H9 (cell line): Measurements from ENCODE around the gene DNMBP. TPM values are rescaled to one million over a fixed set of nuclear protein-coding genes. Genes with fewer than 3 reads are reported as not detected.
A peak's percentile ranks its signal among the peaks of the same experiment; 100 is the strongest.

Source experiments
- DNase-seq: peaks from one replicate; pipeline ENCODE4 v3.0.0-alpha.2; 2017
- H2AFZ ChIP-seq: one replicate; pipeline ENCODE4 v1.6.1; 2013; ENCODE audit warnings: mild to moderate bottlenecking, low read length, control low read depth, moderate library complexity
- H2AK5ac ChIP-seq: 2 replicates; pipeline ENCODE4 v1.6.1; 2013; ENCODE audit warnings: low read length, control low read depth, mixed read lengths; ENCODE audit not compliant: insufficient read length
- H2BK120ac ChIP-seq: one replicate; pipeline ENCODE4 v1.6.1; 2013; ENCODE audit warnings: low read depth, mild to moderate bottlenecking, low read length, control low read depth, inconsistent platforms; ENCODE audit not compliant: poor library complexity, severe bottlenecking
- H2BK12ac ChIP-seq: 2 replicates; pipeline ENCODE4 v1.6.1; 2013; ENCODE audit warnings: low read length, control low read depth, mixed read lengths, low read depth; ENCODE audit not compliant: insufficient read length
- H2BK15ac ChIP-seq: 2 replicates; pipeline ENCODE4 v1.6.1; 2013; ENCODE audit warnings: low read depth, low read length, control low read depth
- H2BK20ac ChIP-seq: one replicate; pipeline ENCODE4 v1.6.1; 2013; ENCODE audit warnings: low read depth, mild to moderate bottlenecking, low read length, control low read depth, inconsistent platforms; ENCODE audit not compliant: poor library complexity, severe bottlenecking
- H2BK5ac ChIP-seq: 2 replicates; pipeline ENCODE4 v1.6.1; 2013; ENCODE audit warnings: low read length, control low read depth, mixed read lengths; ENCODE audit not compliant: insufficient read length
- H3K14ac ChIP-seq: 2 replicates; pipeline ENCODE4 v1.6.1; 2013; ENCODE audit warnings: low read length, control low read depth; ENCODE audit not compliant: insufficient read depth
- H3K18ac ChIP-seq: 2 replicates; pipeline ENCODE4 v1.6.1; 2013; ENCODE audit warnings: low read depth, mild to moderate bottlenecking, mixed read lengths, low read length, control low read depth; ENCODE audit not compliant: insufficient read length
- H3K23ac ChIP-seq: 2 replicates; pipeline ENCODE4 v1.6.1; 2013; ENCODE audit warnings: low read length, control low read depth, mixed read lengths, low read depth; ENCODE audit not compliant: insufficient read length
- H3K23me2 ChIP-seq: 2 replicates; pipeline ENCODE4 v1.6.1; 2013; ENCODE audit warnings: low read depth, mild to moderate bottlenecking, mixed read lengths, low read length, control low read depth; ENCODE audit not compliant: insufficient read length, poor library complexity, severe bottlenecking
- H3K27ac ChIP-seq: 2 replicates; pipeline ENCODE4 v1.5.1; 2013; ENCODE audit warnings: low read length, control low read depth, mixed read lengths, low read depth; ENCODE audit not compliant: insufficient read length
- H3K27me3 ChIP-seq: 2 replicates; pipeline ENCODE4 v1.6.1; 2013; ENCODE audit warnings: low read length, control low read depth, inconsistent platforms; ENCODE audit not compliant: insufficient read depth
- H3K4ac ChIP-seq: 2 replicates; pipeline ENCODE4 v1.6.1; 2013; ENCODE audit warnings: low read depth, mild to moderate bottlenecking, control low read depth, inconsistent platforms, low read length, moderate library complexity
- H3K4me1 ChIP-seq: 2 replicates; pipeline ENCODE4 v1.6.1; 2013; ENCODE audit warnings: low read length, control low read depth, inconsistent platforms; ENCODE audit not compliant: insufficient read depth
- H3K4me2 ChIP-seq: 2 replicates; pipeline ENCODE4 v1.6.1; 2013; ENCODE audit warnings: low read length, control low read depth, mixed read lengths; ENCODE audit not compliant: insufficient read length, insufficient read depth
- H3K56ac ChIP-seq: 2 replicates; pipeline ENCODE4 v1.6.1; 2013; ENCODE audit warnings: low read depth, mild to moderate bottlenecking, mixed read lengths, low read length, control low read depth; ENCODE audit not compliant: insufficient read length
- H3K79me1 ChIP-seq: 2 replicates; pipeline ENCODE4 v1.6.1; 2013; ENCODE audit warnings: low read depth, mild to moderate bottlenecking, moderate library complexity, low read length, control low read depth, inconsistent platforms; ENCODE audit not compliant: insufficient read depth, poor library complexity, severe bottlenecking
- H3K79me2 ChIP-seq: 2 replicates; pipeline ENCODE4 v1.6.1; 2013; ENCODE audit warnings: low read length, control low read depth, inconsistent platforms; ENCODE audit not compliant: insufficient read depth
- H3K9ac ChIP-seq: 2 replicates; pipeline ENCODE4 v1.6.1; 2013; ENCODE audit warnings: low read length, control low read depth, mixed read lengths; ENCODE audit not compliant: insufficient read length; ENCODE audit errors: extremely low read depth
- H3K9me3 ChIP-seq: one replicate; pipeline ENCODE4 v1.6.1; 2013; ENCODE audit warnings: low read depth, low read length, inconsistent platforms; ENCODE audit not compliant: control insufficient read depth
- H3T11ph ChIP-seq: one replicate; pipeline ENCODE4 v1.6.1; 2013; ENCODE audit warnings: mild to moderate bottlenecking, low read length, control low read depth, inconsistent platforms
- H4K20me1 ChIP-seq: one replicate; pipeline ENCODE4 v1.6.1; 2013; ENCODE audit not compliant: control insufficient read depth, insufficient read length, insufficient read depth
- H4K5ac ChIP-seq: 2 replicates; pipeline ENCODE4 v1.6.1; 2013; ENCODE audit warnings: low read depth, mild to moderate bottlenecking, mixed read lengths, low read length, control low read depth; ENCODE audit not compliant: insufficient read length
- H4K8ac ChIP-seq: replicated peaks from 2 replicates; pipeline ENCODE4 v1.6.1; 2013; ENCODE audit warnings: low read length, control low read depth, mixed read lengths, low read depth; ENCODE audit not compliant: insufficient read length
- H4K91ac ChIP-seq: 2 replicates; pipeline ENCODE4 v1.6.1; 2013; ENCODE audit warnings: low read depth, mild to moderate bottlenecking, moderate library complexity, mixed read lengths, low read length, control low read depth; ENCODE audit not compliant: insufficient read length
- H3K27ac Mint-ChIP-seq, 3 experiments: 2 replicates in 2 of 3; 3 replicates in 1 of 3; pipeline ENCODE4 v1.8.0; 2020 to 2021; ENCODE audit warnings: mixed read lengths in 3 of 3, mild to moderate bottlenecking in 1 of 3, moderate library complexity in 1 of 3
- H3K27me3 Mint-ChIP-seq: 2 replicates; pipeline ENCODE4 v1.8.0; 2021; ENCODE audit warnings: low read depth, mild to moderate bottlenecking, moderate library complexity, mixed read lengths
- H3K36me3 Mint-ChIP-seq, 3 experiments: 2 replicates in 2 of 3; 3 replicates in 1 of 3; pipeline ENCODE4 v1.8.0; 2020 to 2021; ENCODE audit warnings: low read depth in 3 of 3, mixed read lengths in 3 of 3; ENCODE audit not compliant: insufficient read depth in 1 of 3
- H3K4me1 Mint-ChIP-seq, 2 experiments: 2 replicates each; pipeline ENCODE4 v1.8.0; 2020; ENCODE audit warnings: mixed read lengths in 2 of 2
- H3K4me3 Mint-ChIP-seq, 2 experiments: 2 replicates in 1 of 2; 3 replicates in 1 of 2; pipeline ENCODE4 v1.8.0; 2020 to 2021; ENCODE audit warnings: mild to moderate bottlenecking in 2 of 2, mixed read lengths in 2 of 2, moderate library complexity in 1 of 2
- H3K9me3 Mint-ChIP-seq, 2 experiments: 2 replicates in 1 of 2; 3 replicates in 1 of 2; pipeline ENCODE4 v1.8.0; 2020; ENCODE audit warnings: mild to moderate bottlenecking in 2 of 2, mixed read lengths in 2 of 2, moderate library complexity in 1 of 2
- CTCF ChIP-seq: fragments of 200-600 bp; sonication (generic); conservative IDR thresholded peaks from 3 replicates; pipeline ENCODE4 v1.8.0; 2021; ENCODE audit warnings: antibody characterized with exemption, mild to moderate bottlenecking
- WGBS: extraction: QIAGEN DNeasy Blood & Tissue Kit; methylation state at CpG from one replicate; pipeline ENCODE4 v1.1.7; 2013; ENCODE audit warnings: missing lambda C conversion rate, low lambda C conversion rate, mixed read lengths; ENCODE audit not compliant: insufficient read length; ENCODE audit errors: extremely low coverage; 5-methylcytosine and 5-hydroxymethylcytosine counted together
- total RNA-seq: library from RNA; stranded (reverse); gene quantifications from 2 replicates; pipeline ENCODE4 v1.2.1, GENCODE V29; 2021

Gene DNMBP
- total RNA-seq, 1 experiment from 2014 or later: 25.6 TPM

- Histone ChIP-seq H2BK12ac (no peak overlapping the region), H4K5ac (no peak overlapping the region), H3K56ac (no peak overlapping the region), H3K23ac (no peak overlapping the region), H3K4me2 (no peak overlapping the region), H4K20me1 (no peaks in the 10 kb centered on the region), H3K4me1 (no peaks in the 10 kb centered on the region), H4K8ac (peak overlapping the region; percentile 70), H3K79me2 (no peaks in the 10 kb centered on the region), H3K27ac (no peak overlapping the region), H3T11ph (no peak overlapping the region), H2AFZ (peak overlapping the region; percentile 27), H3K9me3 (no peaks in the 10 kb centered on the region), H3K14ac (no peak overlapping the region), H2BK5ac (no peak overlapping the region), H3K79me1 (no peaks in the 10 kb centered on the region), H2BK20ac (no peak overlapping the region), H3K27me3 (no peaks in the 10 kb centered on the region), H2BK120ac (no peak overlapping the region), H3K23me2 (no peaks in the 10 kb centered on the region), H3K18ac (no peak overlapping the region), H2BK15ac (no peak overlapping the region), H4K91ac (no peak overlapping the region), H2AK5ac (no peak overlapping the region), H3K9ac (no peak overlapping the region), H3K4ac (no peak overlapping the region)
- no peak for DNase-seq
- no peak for TF ChIP-seq CTCF
- Mint-ChIP-seq H3K36me3 (peaks cover 0 to 7% (median 0%) of the 10 kb centered on the region in 3 experiments; a peak in 2 of 7 replicates), H3K4me3 (no peak overlapping the region), H3K27me3 (no peaks in the 10 kb centered on the region), H3K27ac (peak overlapping the region in 1 of 3 experiments; percentile 74; a peak in 4 of 7 replicates), H3K9me3 (peaks cover 10 to 16% of the 10 kb centered on the region in 2 experiments; a peak in 4 of 5 replicates), H3K4me1 (peaks cover 5 to 9% of the 10 kb centered on the region in 2 experiments)
- WGBS: no CpG with 5 or more reads among the region's 6 CpGs
Observed at GRCh38 chr10:100053686-100054460, 44.1 kb upstream of the DNMBP start.
